HK-2 (cell line): ENCODE measurements around the gene GPR18.
A peak's percentile ranks its signal among the peaks of the same experiment; 100 is the strongest.

ENCODE experiments used
- DNase-seq: peaks from one replicate; pipeline ENCODE4 v3.0.0-alpha.2; 2018; ENCODE audit not compliant: unreplicated experiment

GPR18 gene

GRCh38 chr13:99258210-99258860, at the start of gene GPR18:
GPR18 (minus strand) TSS chr13:99258379; CDS start chr13:99255872, 2,507 bp downstream.
- no peak for DNase-seq

GRCh38 chr13:99307648-99308339, 49.6 kb upstream of the GPR18 start:
- DNase-seq = peak; percentile 46

- no peak for DNase-seq
These were observed 49.1 kb upstream of the GPR18 start, which contains the start of gene GPR183 for GRCh38 chr13:99307247-99307646. GPR183 (minus strand) TSS chr13:99307399; CDS start chr13:99296145, 11,254 bp downstream.

- no peak for DNase-seq
These were observed 47.4 kb upstream of the GPR18 start for GRCh38 chr13:99305566-99305965.

- DNase-seq = no peak
These were observed 47.0 kb upstream of the GPR18 start for GRCh38 chr13:99305158-99305557.

GRCh38 chr13:99304541-99304940, 46.4 kb upstream of the GPR18 start:
- DNase-seq = no peak

- DNase-seq = peak; percentile 58
These were observed 45.8 kb upstream of the GPR18 start for GRCh38 chr13:99303863-99304521.

- no peak for DNase-seq
These were observed 44.7 kb upstream of the GPR18 start for GRCh38 chr13:99302637-99303505.

GRCh38 chr13:99301913-99302636, 43.9 kb upstream of the GPR18 start:
- no peak for DNase-seq

GRCh38 chr13:99301056-99301838, 43.1 kb upstream of the GPR18 start:
- no peak for DNase-seq

- no peak for DNase-seq
These were observed 41.8 kb upstream of the GPR18 start for GRCh38 chr13:99299920-99300341.

- DNase-seq = no peak
These were observed 41.2 kb upstream of the GPR18 start for GRCh38 chr13:99299256-99299919.

GRCh38 chr13:99298056-99298455, 39.9 kb upstream of the GPR18 start:
- DNase-seq = no peak

GRCh38 chr13:99297331-99297730, 39.2 kb upstream of the GPR18 start:
- no peak for DNase-seq

GRCh38 chr13:99296398-99296797, 38.2 kb upstream of the GPR18 start:
- DNase-seq = no peak

- no peak for DNase-seq
These were observed 37.5 kb upstream of the GPR18 start for GRCh38 chr13:99295488-99296252.

- DNase-seq = no peak
These were observed 36.8 kb upstream of the GPR18 start for GRCh38 chr13:99294958-99295357.

- DNase-seq = no peak
These were observed 36.0 kb upstream of the GPR18 start for GRCh38 chr13:99294198-99294597.

- DNase-seq = no peak
These were observed 35.0 kb upstream of the GPR18 start for GRCh38 chr13:99293178-99293577.
